Testis (tissue), 2 donors: Measurements from ENCODE around the gene HOMER3.

Experiments
- POLR2A ChIP-seq: fragments of 450-650 bp; IDR thresholded peaks from one replicate; pipeline ENCODE4 v1.6.1; 2017; ENCODE audit warnings: antibody characterized with exemption, mild to moderate bottlenecking, moderate library complexity
- TF ChIP-seq, protein P1 (sequence below), 3 experiments: fragments of 450-650 bp in 2 of 3; fragments of 200-600 bp in 1 of 3; sonication (generic) in 1 of 3; IDR thresholded peaks; one replicate each; pipeline ENCODE4 v1.5.1; 2016 to 2019; ENCODE audit warnings: antibody characterized with exemption in 3 of 3, mild to moderate bottlenecking in 2 of 3, moderate library complexity in 1 of 3

DNA sequence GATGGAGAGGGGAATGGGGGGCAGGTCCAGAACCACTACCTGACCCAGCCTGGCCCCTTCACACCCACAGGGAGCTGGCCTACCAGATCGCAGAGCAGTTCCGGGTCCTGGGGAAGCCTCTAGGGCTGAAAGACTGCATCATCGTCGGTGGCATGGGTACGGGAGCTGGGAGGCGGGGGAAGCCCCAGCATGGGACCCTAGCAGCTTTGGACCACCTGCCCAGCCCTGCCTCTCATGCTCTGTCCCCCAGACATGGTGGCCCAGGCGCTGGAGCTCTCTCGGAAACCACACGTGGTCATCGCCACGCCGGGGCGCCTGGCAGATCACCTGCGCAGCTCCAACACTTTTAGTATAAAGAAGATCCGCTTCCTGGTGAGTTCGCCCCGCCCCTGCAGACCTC is 19.4 kb downstream of the HOMER3 start:
- TF ChIP-seq, protein P1, sequence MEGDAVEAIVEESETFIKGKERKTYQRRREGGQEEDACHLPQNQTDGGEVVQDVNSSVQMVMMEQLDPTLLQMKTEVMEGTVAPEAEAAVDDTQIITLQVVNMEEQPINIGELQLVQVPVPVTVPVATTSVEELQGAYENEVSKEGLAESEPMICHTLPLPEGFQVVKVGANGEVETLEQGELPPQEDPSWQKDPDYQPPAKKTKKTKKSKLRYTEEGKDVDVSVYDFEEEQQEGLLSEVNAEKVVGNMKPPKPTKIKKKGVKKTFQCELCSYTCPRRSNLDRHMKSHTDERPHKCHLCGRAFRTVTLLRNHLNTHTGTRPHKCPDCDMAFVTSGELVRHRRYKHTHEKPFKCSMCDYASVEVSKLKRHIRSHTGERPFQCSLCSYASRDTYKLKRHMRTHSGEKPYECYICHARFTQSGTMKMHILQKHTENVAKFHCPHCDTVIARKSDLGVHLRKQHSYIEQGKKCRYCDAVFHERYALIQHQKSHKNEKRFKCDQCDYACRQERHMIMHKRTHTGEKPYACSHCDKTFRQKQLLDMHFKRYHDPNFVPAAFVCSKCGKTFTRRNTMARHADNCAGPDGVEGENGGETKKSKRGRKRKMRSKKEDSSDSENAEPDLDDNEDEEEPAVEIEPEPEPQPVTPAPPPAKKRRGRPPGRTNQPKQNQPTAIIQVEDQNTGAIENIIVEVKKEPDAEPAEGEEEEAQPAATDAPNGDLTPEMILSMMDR (IDR thresholded peaks at IDR 0.05): no peak
- TF ChIP-seq POLR2A: no peak
